DOHH2 (cell line): Measurements from ENCODE around the gene SLC5A4.

Source experiments
- CTCF ChIP-seq: fragments of 200-600 bp; sonication (generic); IDR thresholded peaks from one replicate; pipeline ENCODE4 v1.5.1; 2014; ENCODE audit warnings: antibody characterized with exemption, mild to moderate bottlenecking, low read depth, low read length; ENCODE audit not compliant: poor library complexity, severe bottlenecking
- EZH2phosphoT487 ChIP-seq: fragments of 200-600 bp; sonication (generic); IDR thresholded peaks from 2 replicates; pipeline ENCODE4 v1.6.1; 2017; ENCODE audit warnings: borderline replicate concordance, mild to moderate bottlenecking, antibody characterized with exemption, low read length, moderate library complexity, mixed read lengths

- no peak for TF ChIP-seq CTCF
- no peak for TF ChIP-seq EZH2phosphoT487
Measured at GRCh38 chr22:32205974-32206773, 49.0 kb downstream of the SLC5A4 start.
